Keratinocyte (primary cell): ENCODE data around the gene UTS2B. TPM values are rescaled to one million over a fixed set of nuclear protein-coding genes. Genes with fewer than 3 reads are reported as not detected.

Experiments
- DNase-seq: peaks from one replicate; pipeline ENCODE4 v3.0.0-alpha.2; 2011; ENCODE audit warnings: low read depth, missing footprints, low spot score
- FAIRE-seq: peaks from 2 replicates; lab custom pipeline; 2011; peaks lifted over from hg19 to GRCh38; lab: Jason Lieb, UNC
- H2AFZ ChIP-seq: 2 replicates; pipeline ENCODE4 v1.6.0; 2012; ENCODE audit warnings: low read length, control low read depth, inconsistent platforms; ENCODE audit not compliant: control insufficient read depth
- H3K27ac ChIP-seq: 2 replicates; pipeline ENCODE4 v1.5.1; 2011; ENCODE audit warnings: low read length; ENCODE audit not compliant: control insufficient read depth, insufficient read depth
- H3K27me3 ChIP-seq: 3 replicates; pipeline ENCODE4 v1.6.0; 2011; ENCODE audit warnings: low read length; ENCODE audit not compliant: control insufficient read depth, insufficient read depth; ENCODE audit errors: extremely low read depth
- H3K36me3 ChIP-seq, 2 experiments: 2 replicates in 1 of 2; 3 replicates in 1 of 2; pipeline ENCODE4 v1.5.1; 2011; ENCODE audit warnings: low read length in 2 of 2, mild to moderate bottlenecking in 1 of 2; ENCODE audit not compliant: control insufficient read depth in 2 of 2, insufficient read depth in 2 of 2; ENCODE audit errors: extremely low read depth in 1 of 2
- H3K4me1 ChIP-seq: 3 replicates; pipeline ENCODE4 v1.5.1; 2011; ENCODE audit warnings: low read length; ENCODE audit not compliant: control insufficient read depth, insufficient read depth; ENCODE audit errors: extremely low read depth
- H3K4me2 ChIP-seq: 3 replicates; pipeline ENCODE4 v1.6.0; 2011; ENCODE audit warnings: low read depth, low read length; ENCODE audit not compliant: control insufficient read depth, insufficient read depth; ENCODE audit errors: extremely low read depth
- H3K4me3 ChIP-seq, 3 experiments: fragments of 200-600 bp in 1 of 3; sonication (generic) in 1 of 3; 2 replicates in 2 of 3; 3 replicates in 1 of 3; pipeline ENCODE4 v1.5.1; 2011 to 2016; ENCODE audit warnings: low read length in 3 of 3, mild to moderate bottlenecking in 3 of 3, control low read depth in 2 of 3, inconsistent platforms in 1 of 3, low read depth in 1 of 3, mixed read lengths in 1 of 3, mixed run types in 1 of 3, moderate library complexity in 1 of 3; ENCODE audit not compliant: control insufficient read depth in 2 of 3, insufficient read depth in 2 of 3; ENCODE audit errors: extremely low read depth in 1 of 3
- H3K79me2 ChIP-seq: 2 replicates; pipeline ENCODE4 v1.6.0; 2012; ENCODE audit warnings: low read length; ENCODE audit not compliant: control insufficient read depth, insufficient read depth
- H3K9ac ChIP-seq: 3 replicates; pipeline ENCODE4 v1.6.0; 2011; ENCODE audit warnings: low read length; ENCODE audit not compliant: control insufficient read depth, insufficient read depth; ENCODE audit errors: extremely low read depth
- H3K9me1 ChIP-seq: 3 replicates; pipeline ENCODE4 v1.6.0; 2011; ENCODE audit warnings: low read length; ENCODE audit not compliant: control insufficient read depth, insufficient read depth; ENCODE audit errors: extremely low read depth
- H3K9me3 ChIP-seq: 2 replicates; pipeline ENCODE4 v1.5.1; 2012; ENCODE audit warnings: low read depth, low read length; ENCODE audit not compliant: control insufficient read depth
- H4K20me1 ChIP-seq: 3 replicates; pipeline ENCODE4 v1.6.0; 2011; ENCODE audit warnings: low read length; ENCODE audit not compliant: control insufficient read depth, insufficient read depth; ENCODE audit errors: extremely low read depth
- CTCF ChIP-seq, 3 experiments: IDR thresholded peaks in 1 of 3; conservative IDR thresholded peaks in 1 of 3; optimal IDR thresholded peaks in 1 of 3; 2 replicates in 2 of 3; 3 replicates in 1 of 3; pipeline versions ENCODE3 to v1.5.1; 2011; ENCODE audit warnings: low read length in 3 of 3, mild to moderate bottlenecking in 3 of 3, moderate library complexity in 2 of 3, control low read depth in 1 of 3, inconsistent platforms in 1 of 3; ENCODE audit not compliant: insufficient read depth in 2 of 3; ENCODE audit errors: extremely low read depth in 1 of 3
- EZH2 ChIP-seq: IDR thresholded peaks from one replicate; pipeline ENCODE4 v1.6.1; 2012; ENCODE audit warnings: inconsistent platforms, mild to moderate bottlenecking, low read length, moderate library complexity
- dilution Hi-C: fragments of 300-500 bp; cut with MboI; formaldehyde crosslinking; loops from one replicate; pipeline ENCODE4 v1.7.0; 2020; ENCODE audit warnings: low sequenced_read_pairs; ENCODE audit not compliant: extremely low pct_ligation_motif_present
- polyA plus RNA-seq, 5 experiments: library from polyadenylated mRNA; depleted of rRNA in 3 of 5; stranded (reverse) in 3 of 5; stranded (forward) in 1 of 5; unstranded in 1 of 5; fragments of >200 nt; gene quantifications; 1 replicate in 1 of 5; 2 replicates in 3 of 5; 3 replicates in 1 of 5; pipeline versions ENCODE4 v1.2.1 to v1.2.3, GENCODE V29; 2011 to 2012; ENCODE audit warnings: missing spikeins in 2 of 5, low read depth in 1 of 5, low replicate concordance in 1 of 5

UTS2B gene
- polyA plus RNA-seq, 1 donor (not counting 4 experiments of a cell fraction or from before 2014, with no cell fraction given): not detected

GRCh38 chr3:191348098-191348497, 17.8 kb upstream of the UTS2B start:
- Histone ChIP-seq H3K4me3 (no peak overlapping the region), H3K9me1 (no peaks in the 10 kb centered on the region), H2AFZ (no peak overlapping the region), H3K4me1 (peaks cover 10% of the 10 kb centered on the region), H3K27ac (no peak overlapping the region), H3K27me3 (no peaks in the 10 kb centered on the region), H3K4me2 (no peak overlapping the region), H3K9ac (no peak overlapping the region), H3K79me2 (peaks cover 98% of the 10 kb centered on the region), H3K36me3 (no peaks in the 10 kb centered on the region), H3K9me3 (no peaks in the 10 kb centered on the region), H4K20me1 (no peaks in the 10 kb centered on the region)
- FAIRE-seq: peak; percentile 39
- dilution Hi-C loops: no loop called here
- DNase-seq: no peak
- no peak for TF ChIP-seq CTCF (optimal IDR thresholded peaks at IDR 0.05 in 1 of 3, IDR thresholded peaks at IDR 0.05 in 1 of 3, conservative IDR thresholded peaks at IDR 0.05 in 1 of 3; ENCODE audit: extremely low read depth in 1 of 3, insufficient read depth in 2 of 3, low read length in 3 of 3)
- no peak for TF ChIP-seq EZH2

DNA sequence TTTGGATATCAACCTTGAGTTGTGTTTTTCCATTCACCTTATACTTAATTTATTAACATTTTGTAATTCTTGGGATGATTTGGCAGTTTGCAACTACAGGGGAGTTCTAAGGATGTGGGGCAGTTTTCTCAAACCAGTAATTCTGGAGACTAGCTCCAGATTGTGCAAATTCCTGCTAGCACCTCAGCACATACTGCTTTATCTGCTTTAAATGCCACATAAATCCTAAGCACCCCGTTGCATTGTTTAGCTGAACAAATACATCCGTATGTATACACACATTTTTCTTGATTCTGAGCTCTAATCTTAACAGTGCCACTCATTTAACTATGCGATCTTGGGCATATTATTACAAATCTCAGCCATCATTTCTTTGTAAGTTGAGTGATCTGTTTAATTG, 16.9 kb upstream of the UTS2B start:
- Histone ChIP-seq H3K36me3 (no peaks in the 10 kb centered on the region), H2AFZ (no peak overlapping the region), H3K4me1 (peaks cover 10% of the 10 kb centered on the region), H3K79me2 (peaks cover 98% of the 10 kb centered on the region), H3K4me2 (no peak overlapping the region), H3K9ac (no peak overlapping the region), H3K27ac (no peak overlapping the region), H3K9me1 (peaks cover 3% of the 10 kb centered on the region), H3K4me3 (no peak overlapping the region), H3K27me3 (no peaks in the 10 kb centered on the region), H4K20me1 (no peaks in the 10 kb centered on the region), H3K9me3 (no peaks in the 10 kb centered on the region)
- FAIRE-seq: no peak
- DNase-seq: no peak
- TF ChIP-seq CTCF (optimal IDR thresholded peaks at IDR 0.05 in 1 of 3, IDR thresholded peaks at IDR 0.05 in 1 of 3, conservative IDR thresholded peaks at IDR 0.05 in 1 of 3; ENCODE audit: extremely low read depth in 1 of 3, insufficient read depth in 2 of 3, low read length in 3 of 3) (no peak), EZH2 (no peak)
- dilution Hi-C loops: no loop called here
